Activated T-helper 1 cell treated with anti-CD3 and anti-CD28 coated beads, Interleukin-12 subunit alpha, Interleukin-12 subunit beta, Interleukin-2, Interleukin-4 antibody, amounts not matched to agents 30 ng/mL and 10 ng/mL and 1 ng/mL, durations not matched to agents 14 hours and 24 hours and 36 hours (primary cell): ENCODE results near the gene AK3. TPM values are rescaled to one million over a fixed set of nuclear protein-coding genes. Genes with fewer than 3 reads are reported as not detected.
"Not testable (repeated sequence)": the region's sequence is repeated elsewhere in the genome, so short reads cannot be mapped to it uniquely, and the experiment has no call there.

ENCODE experiments used
- DNase-seq: peaks from one replicate; pipeline ENCODE4 v3.0.0; 2021; ENCODE audit warnings: low spot score
- H3K27ac Mint-ChIP-seq: one replicate; pipeline ENCODE4 v1.8.0; 2021; ENCODE audit warnings: mild to moderate bottlenecking, mixed read lengths
- H3K27me3 Mint-ChIP-seq: one replicate; pipeline ENCODE4 v1.8.0; 2022; ENCODE audit warnings: mild to moderate bottlenecking, moderate library complexity, mixed read lengths; ENCODE audit not compliant: insufficient read depth
- H3K36me3 Mint-ChIP-seq: one replicate; pipeline ENCODE4 v1.8.0; 2021; ENCODE audit warnings: low read depth, mixed read lengths
- H3K4me1 Mint-ChIP-seq: one replicate; pipeline ENCODE4 v1.8.0; 2021; ENCODE audit warnings: low read depth, mixed read lengths
- H3K4me3 Mint-ChIP-seq: one replicate; pipeline ENCODE4 v1.8.0; 2021; ENCODE audit warnings: mild to moderate bottlenecking, moderate library complexity, mixed read lengths
- H3K9me3 Mint-ChIP-seq: one replicate; pipeline ENCODE4 v1.8.0; 2021; ENCODE audit warnings: mixed read lengths
- intact Hi-C: fragments of 100-400 bp; cut with micrococcal nuclease; formaldehyde crosslinking; loops from one replicate; pipeline ENCODE4 v1.15.1; 2024
- total RNA-seq: library from RNA; stranded (reverse); gene quantifications from 2 replicates; pipeline ENCODE4 v1.2.3, GENCODE V29; 2022

The AK3 gene
- total RNA-seq, 1 donor from 2014 or later, result 23.9 TPM

DNA sequence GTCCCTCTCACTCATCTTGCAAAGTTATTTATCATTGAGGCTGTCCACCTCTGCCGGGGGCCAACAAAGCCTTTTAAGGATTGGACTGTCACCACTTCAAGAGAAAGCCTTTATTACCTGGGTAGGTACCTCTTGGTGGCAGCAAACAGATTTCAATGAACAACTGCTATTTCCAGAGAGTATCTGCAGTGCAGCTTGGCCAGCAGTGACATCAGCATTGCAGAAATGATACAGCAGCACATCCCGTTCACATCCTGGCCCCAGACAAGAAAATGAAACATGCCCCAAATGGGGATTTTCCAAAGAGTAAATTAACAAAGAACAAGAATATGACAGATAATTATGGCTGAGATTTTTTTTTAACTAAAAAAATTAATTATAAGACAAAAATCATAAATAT lies 72.4 kb downstream of the AK3 start:
- H3K27me3 Mint-ChIP-seq, result no peaks in the 10 kb centered on the region
- intact Hi-C loops, result loop anchor here (5.0 to 10.0 kb wide), 2 partner anchors 151 to 1284 kb away; no protein-coding TSS in a partner anchor
- peaks cover 62% of the 10 kb centered on the region for H3K4me1 Mint-ChIP-seq
- H3K36me3 Mint-ChIP-seq, result peaks cover 7% of the 10 kb centered on the region
- no peak for DNase-seq
- no peak overlapping the region for H3K4me3 Mint-ChIP-seq
- no peaks in the 10 kb centered on the region for H3K9me3 Mint-ChIP-seq
- peak overlapping the region; percentile 10 for H3K27ac Mint-ChIP-seq

DNA sequence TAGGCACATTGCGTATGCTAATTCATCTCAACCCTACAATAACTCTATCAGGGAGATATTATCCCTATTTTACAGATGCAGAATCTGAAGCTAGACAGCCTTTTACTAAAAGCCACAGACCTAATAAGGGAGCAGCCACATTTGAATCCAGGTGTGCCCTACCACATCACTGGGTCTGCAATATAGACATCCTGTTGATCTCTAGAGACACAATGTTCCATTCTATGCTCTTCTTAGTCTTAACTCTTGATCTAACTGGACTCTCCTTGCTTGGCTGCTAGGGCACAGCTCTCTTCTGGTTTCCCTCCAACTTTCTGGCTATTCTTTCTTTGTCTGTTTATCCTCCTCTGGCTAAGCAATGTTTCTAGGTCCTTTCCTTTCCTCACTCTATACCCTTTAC lies 73.3 kb downstream of the AK3 start:
- Mint-ChIP-seq H3K27ac (no peak overlapping the region), H3K36me3 (peaks cover 7% of the 10 kb centered on the region), H3K4me3 (no peak overlapping the region), H3K9me3 (no peaks in the 10 kb centered on the region), H3K4me1 (peaks cover 71% of the 10 kb centered on the region), H3K27me3 (no peaks in the 10 kb centered on the region)
- no peak for DNase-seq
- intact Hi-C loops, result loop anchor here (5.0 to 10.0 kb wide), 2 partner anchors 150 to 1283 kb away; no protein-coding TSS in a partner anchor

- intact Hi-C loops, result loop anchor here (1.0 to 10.0 kb wide), 4 partner anchors 13 to 1281 kb away; partner anchors contain the start of gene CDC37L1
- Mint-ChIP-seq H3K27me3 (no peaks in the 10 kb centered on the region), H3K4me1 (peaks cover 83% of the 10 kb centered on the region), H3K4me3 (peak within 1 kb of the TSS; percentile 80), H3K36me3 (peaks cover 7% of the 10 kb centered on the region), H3K9me3 (no peaks in the 10 kb centered on the region), H3K27ac (peak within 1 kb of the TSS; percentile 72)
- DNase-seq, result no peak
These were observed 74.8 kb downstream of the AK3 start, which contains the start of gene SPATA6L for GRCh38 chr9:4666042-4666699. TSS of gene SPATA6L (minus strand) at chr9:4666480. CDS start at chr9:4666250, 230 bp downstream.

- Mint-ChIP-seq H3K4me3 (peak overlapping the region; percentile 80), H3K9me3 (no peaks in the 10 kb centered on the region), H3K27ac (no peak overlapping the region), H3K27me3 (peaks cover 2% of the 10 kb centered on the region), H3K4me1 (peaks cover 77% of the 10 kb centered on the region), H3K36me3 (peaks cover 7% of the 10 kb centered on the region)
- intact Hi-C loops, result loop anchor here (5.0 to 10.0 kb wide), 2 partner anchors 148 to 1281 kb away; no protein-coding TSS in a partner anchor
- DNase-seq, result no peak
These were observed 75.6 kb downstream of the AK3 start for GRCh38 chr9:4665357-4665756.

DNA sequence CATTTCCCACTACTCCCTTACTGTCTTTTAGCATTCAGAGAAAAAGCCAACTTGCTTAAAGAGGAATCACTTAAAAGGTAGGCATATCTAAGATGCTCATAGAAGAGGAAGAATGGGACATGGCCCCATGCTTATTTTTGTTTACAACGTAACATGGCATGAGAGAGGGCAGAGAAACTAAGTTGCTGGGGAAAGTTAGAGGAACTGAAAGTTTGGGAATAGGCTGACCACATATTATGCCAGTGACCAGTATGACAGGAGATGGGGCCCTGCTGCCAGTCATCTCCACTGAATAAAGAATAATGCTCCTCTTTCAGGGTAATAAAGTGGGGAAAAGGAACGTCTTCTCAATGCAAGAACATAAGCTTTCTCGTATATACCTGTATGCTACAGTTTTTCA lies 77.0 kb downstream of the AK3 start:
- Mint-ChIP-seq H3K9me3 (no peaks in the 10 kb centered on the region), H3K27ac (peak overlapping the region; percentile 45), H3K36me3 (peaks cover 7% of the 10 kb centered on the region), H3K4me3 (peak overlapping the region; percentile 51), H3K4me1 (peaks cover 72% of the 10 kb centered on the region), H3K27me3 (peaks cover 11% of the 10 kb centered on the region)
- intact Hi-C loops, result loop anchor here (1.0 to 10.0 kb wide), 4 partner anchors 26 to 1279 kb away; no protein-coding TSS in a partner anchor
- DNase-seq, result no peak

DNA sequence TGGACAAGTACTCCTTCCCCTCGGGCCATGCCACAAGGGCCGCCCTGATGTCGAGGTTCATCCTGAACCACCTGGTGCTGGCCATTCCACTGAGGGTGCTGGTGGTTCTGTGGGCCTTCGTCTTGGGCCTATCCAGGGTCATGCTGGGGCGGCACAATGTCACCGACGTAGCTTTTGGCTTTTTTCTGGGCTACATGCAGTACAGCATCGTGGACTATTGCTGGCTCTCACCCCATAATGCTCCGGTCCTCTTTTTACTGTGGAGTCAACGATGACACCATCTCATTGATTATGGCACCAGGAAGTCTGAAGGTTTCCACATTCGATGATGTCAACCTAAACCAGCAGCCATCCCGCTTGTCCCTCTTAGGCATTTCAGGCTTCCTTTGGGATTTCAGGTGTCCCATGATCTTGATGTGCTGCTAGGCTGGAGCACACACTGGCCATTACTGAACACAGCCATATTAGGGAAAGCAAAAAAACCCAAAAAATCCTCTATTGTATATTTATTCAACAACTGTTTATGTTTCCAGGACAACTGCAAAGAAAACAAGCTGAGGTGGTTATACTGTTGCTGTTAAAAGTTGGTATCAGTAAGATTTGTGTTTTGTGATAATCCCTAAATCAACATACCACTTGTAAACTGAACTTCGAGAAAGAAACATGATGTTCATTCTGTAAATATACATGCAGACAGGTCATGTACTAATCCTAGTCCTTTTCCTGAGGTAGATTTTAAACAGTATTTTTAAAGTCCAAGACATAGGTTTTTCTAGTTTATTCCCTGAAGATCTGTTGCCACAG lies 77.8 kb downstream of the AK3 start:
- H3K4me1 Mint-ChIP-seq, result peaks cover 66% of the 10 kb centered on the region
- H3K36me3 Mint-ChIP-seq, result peaks cover 7% of the 10 kb centered on the region
- H3K27ac Mint-ChIP-seq, result peak overlapping the region; percentile 62
- no peak for DNase-seq
- intact Hi-C loops, result loop anchor here (1.0 to 10.0 kb wide), 6 partner anchors 16 to 1278 kb away; partner anchors contain the start of gene CDC37L1
- H3K9me3 Mint-ChIP-seq, result no peaks in the 10 kb centered on the region
- peaks cover 12% of the 10 kb centered on the region for H3K27me3 Mint-ChIP-seq
- peak overlapping the region; percentile 89 for H3K4me3 Mint-ChIP-seq

DNA sequence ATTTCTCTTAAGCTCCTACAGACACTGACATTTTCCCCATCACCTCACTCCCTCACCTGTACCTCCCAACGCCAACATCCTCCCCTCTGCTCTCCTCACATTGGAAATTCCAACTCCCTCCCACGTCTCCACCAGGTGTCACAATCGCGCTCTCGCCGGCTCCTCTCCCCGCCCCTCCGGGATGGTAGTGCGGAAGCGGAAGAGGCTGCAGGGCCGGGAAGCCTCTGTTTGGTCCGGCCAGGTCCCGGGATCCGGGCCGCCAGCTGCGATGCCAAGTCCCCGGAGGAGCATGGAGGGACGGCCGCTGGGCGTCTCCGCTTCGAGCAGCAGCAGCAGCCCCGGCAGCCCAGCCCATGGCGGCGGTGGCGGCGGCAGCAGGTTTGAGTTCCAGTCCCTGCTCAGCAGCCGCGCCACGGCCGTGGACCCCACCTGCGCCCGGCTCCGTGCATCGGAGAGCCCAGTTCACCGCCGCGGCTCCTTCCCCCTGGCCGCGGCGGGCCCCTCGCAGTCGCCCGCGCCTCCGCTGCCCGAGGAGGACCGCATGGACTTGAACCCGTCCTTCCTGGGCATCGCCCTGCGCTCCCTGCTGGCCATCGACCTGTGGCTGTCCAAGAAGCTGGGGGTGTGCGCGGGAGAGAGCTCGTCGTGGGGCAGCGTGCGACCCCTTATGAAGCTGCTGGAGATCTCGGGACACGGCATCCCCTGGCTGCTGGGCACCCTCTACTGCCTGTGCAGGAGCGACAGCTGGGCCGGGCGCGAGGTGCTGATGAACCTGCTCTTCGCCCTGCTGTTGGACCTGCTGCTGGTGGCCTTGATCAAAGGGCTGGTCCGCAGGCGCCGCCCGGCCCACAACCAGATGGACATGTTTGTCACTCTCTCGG lies 78.7 kb downstream of the AK3 start, which contains the start of gene PLPP6:
Gene PLPP6 (plus strand): TSS at position 187 of the 881 bp plus-strand sequence. CDS start 82 bp downstream, at position 269.
- Mint-ChIP-seq H3K36me3 (peaks cover 7% of the 10 kb centered on the region), H3K27ac (peak within 1 kb of the TSS; percentile 88), H3K4me1 (peaks cover 59% of the 10 kb centered on the region), H3K27me3 (peaks cover 15% of the 10 kb centered on the region), H3K4me3 (peak within 1 kb of the TSS; percentile 89), H3K9me3 (no peaks in the 10 kb centered on the region)
- intact Hi-C loops, result loop anchor here (1.0 to 10.0 kb wide), 5 partner anchors 17 to 1278 kb away; partner anchors contain the start of gene CDC37L1
- DNase-seq, result peak; percentile 73

GRCh38 chr9:4661611-4662010 lies 79.4 kb downstream of the AK3 start:
- no peaks in the 10 kb centered on the region for H3K9me3 Mint-ChIP-seq
- intact Hi-C loops, result loop anchor here (1.0 to 10.0 kb wide), 5 partner anchors 18 to 1277 kb away; partner anchors contain the start of gene CDC37L1
- peaks cover 7% of the 10 kb centered on the region for H3K36me3 Mint-ChIP-seq
- H3K27me3 Mint-ChIP-seq, result peaks cover 15% of the 10 kb centered on the region
- peak overlapping the region; percentile 88 for H3K27ac Mint-ChIP-seq
- H3K4me1 Mint-ChIP-seq, result peaks cover 52% of the 10 kb centered on the region
- no peak for DNase-seq
- H3K4me3 Mint-ChIP-seq, result peak overlapping the region; percentile 89

GRCh38 chr9:4661165-4661564 lies 79.8 kb downstream of the AK3 start:
- Mint-ChIP-seq H3K27me3 (peaks cover 15% of the 10 kb centered on the region), H3K36me3 (peaks cover 7% of the 10 kb centered on the region), H3K4me3 (peak overlapping the region; percentile 89), H3K27ac (no peak overlapping the region), H3K9me3 (no peaks in the 10 kb centered on the region), H3K4me1 (peaks cover 48% of the 10 kb centered on the region)
- no peak for DNase-seq
- intact Hi-C loops, result loop anchor here (5.0 to 10.0 kb wide), 3 partner anchors 171 to 1276 kb away; no protein-coding TSS in a partner anchor

DNA sequence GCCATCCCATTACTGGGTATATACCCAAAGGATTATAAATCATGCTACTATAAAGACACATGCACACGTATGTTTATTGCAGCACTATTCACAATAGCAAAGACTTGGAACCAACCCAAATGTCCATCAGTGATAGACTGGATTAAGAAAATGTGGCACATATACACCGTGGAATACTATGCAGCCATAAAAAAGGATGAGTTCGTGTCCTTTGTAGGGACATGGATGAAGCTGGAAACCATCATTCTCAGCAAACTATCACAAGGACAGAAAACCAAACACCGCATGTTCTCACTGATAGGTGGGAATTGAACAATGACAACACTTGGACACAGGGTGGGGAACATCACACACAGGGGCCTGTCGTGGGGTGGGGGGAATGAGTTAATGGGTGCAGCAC lies 80.3 kb downstream of the AK3 start:
- H3K36me3 Mint-ChIP-seq, H3K27ac Mint-ChIP-seq, H3K4me3 Mint-ChIP-seq, H3K9me3 Mint-ChIP-seq, DNase-seq: not testable (repeated sequence)
- intact Hi-C loops, result loop anchor here (5.0 to 10.0 kb wide), 3 partner anchors 172 to 1276 kb away; no protein-coding TSS in a partner anchor
- H3K4me1 Mint-ChIP-seq, result peaks cover 42% of the 10 kb centered on the region
- H3K27me3 Mint-ChIP-seq, result peaks cover 15% of the 10 kb centered on the region
